Stimulated activated CD4-positive, alpha-beta T cell treated with anti-CD3 and anti-CD28 coated beads, Interleukin-2, amount 100 ng/mL, for 48 hours (primary cell): ENCODE data around the gene SNX14.
"Not testable (repeated sequence)": the region's sequence is repeated elsewhere in the genome, so short reads cannot be mapped to it uniquely, and the experiment has no call there.

ENCODE experiments used
- DNase-seq, 2 donors: peaks; one replicate each; pipeline ENCODE4 v3.0.0-alpha.2; 2020

SNX14 gene

DNA sequence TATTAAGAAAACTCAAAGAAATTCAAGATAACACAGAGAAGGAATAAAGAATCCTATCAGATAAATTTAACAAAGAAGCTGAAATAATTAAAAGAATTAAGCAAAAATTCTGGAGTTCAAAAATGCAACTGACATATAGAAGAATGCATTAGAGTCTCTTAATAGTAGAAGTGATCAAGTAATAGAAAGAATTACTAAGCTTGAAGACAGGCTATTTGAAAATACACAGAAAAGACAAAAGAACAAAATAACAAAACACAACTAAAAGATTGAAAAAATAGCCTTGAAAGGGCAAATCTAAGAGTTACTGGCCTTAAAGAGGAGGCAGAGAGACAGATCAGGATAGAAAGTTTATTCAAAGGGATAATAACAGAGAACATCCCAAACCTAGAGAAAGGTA is 12.1 kb downstream of the SNX14 start:
- no peak for DNase-seq

DNA sequence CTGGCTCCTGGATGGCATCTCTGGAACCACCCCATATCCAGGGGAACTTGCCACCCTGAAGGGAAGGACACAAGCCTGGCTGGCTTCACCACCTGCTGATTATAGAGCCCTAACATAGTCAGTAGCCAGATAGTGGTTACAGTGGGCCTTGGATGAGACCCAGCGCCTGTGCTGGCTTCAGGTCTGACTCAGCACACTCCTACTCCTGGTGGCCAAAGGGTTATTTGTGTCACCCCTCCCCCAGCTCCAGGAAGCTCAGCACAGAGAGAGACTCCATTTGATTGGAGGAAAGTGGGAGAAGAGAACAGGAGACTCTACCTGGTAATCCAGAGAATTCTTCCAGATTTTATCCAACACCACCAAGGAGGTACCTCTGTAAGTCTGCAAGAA is 12.8 kb downstream of the SNX14 start:
- DNase-seq: no peak

DNA sequence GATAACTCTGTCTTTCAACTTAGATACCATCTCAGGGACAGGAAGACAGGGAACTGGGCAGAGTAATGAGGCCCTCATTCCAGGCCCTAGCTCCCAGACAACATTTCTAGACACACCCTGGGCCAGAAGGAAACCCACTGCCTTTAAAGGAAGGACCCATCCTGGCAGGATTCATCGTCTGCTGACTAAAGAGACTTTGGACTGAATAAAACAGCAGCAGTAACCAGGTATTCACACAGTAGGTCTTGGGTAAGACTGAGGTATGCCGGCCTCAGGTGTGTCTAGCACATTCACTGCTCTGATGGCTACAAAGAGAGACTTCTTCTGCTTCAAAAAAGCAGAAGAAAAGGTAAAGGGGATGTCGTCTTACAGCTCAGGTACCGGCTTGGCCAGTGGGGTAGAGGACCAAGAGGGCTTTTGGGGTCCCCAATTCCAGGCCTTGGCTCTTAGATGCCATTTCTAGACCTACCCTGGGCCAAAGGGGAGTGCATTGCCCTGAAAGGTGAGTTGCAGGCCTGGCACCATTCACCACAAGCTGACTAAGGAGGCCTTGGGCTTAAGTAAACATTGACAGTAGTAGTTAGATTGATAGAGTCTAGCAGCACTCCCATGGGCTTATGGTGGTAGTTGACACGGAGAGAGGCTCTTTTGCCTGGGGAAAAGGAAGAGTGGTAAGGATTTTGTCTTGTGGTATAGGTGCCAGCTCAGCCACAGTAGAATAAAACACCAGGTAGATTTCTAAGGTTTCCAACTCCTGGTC is 13.4 kb downstream of the SNX14 start:
- no peak for DNase-seq

DNA sequence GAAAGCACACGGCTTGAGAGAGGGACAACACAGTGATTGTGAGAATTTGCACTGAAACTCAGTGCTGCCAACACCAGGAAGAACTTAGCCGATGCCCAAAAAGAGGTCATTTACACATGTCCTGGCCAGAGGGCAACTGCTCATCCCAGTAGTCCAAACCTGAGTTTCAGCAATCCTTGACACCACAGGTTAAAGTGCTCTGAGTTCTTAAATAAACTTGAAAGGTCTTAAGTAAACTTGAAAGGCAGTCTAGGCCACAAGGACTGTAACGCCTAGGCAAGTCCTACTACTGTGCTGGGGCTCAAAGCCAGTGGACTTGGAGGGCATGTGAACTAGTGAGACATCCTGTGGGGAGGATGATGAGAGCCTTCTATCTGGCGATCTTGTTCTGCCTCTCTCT is 14.1 kb downstream of the SNX14 start:
- DNase-seq: no peak

DNA sequence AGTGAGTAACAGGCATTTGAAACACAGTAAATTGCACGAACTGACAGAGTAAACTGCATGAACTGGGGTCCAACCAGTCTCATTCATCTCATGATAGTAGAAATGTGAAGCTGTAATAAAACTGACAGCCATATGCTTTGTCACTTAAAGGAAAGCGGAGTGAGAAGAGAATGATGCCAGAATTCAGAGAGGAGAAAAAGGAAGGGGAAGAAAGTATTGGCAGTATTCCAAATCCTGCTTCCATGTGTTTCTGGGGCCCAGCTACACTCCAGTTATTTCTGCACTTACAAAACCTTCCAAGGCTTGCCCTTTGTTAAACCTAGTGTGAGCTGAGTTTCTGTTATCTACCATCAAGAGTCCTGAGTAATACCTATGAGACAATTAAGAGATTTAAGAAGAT is 17.2 kb downstream of the SNX14 start:
- no peak for DNase-seq

DNA sequence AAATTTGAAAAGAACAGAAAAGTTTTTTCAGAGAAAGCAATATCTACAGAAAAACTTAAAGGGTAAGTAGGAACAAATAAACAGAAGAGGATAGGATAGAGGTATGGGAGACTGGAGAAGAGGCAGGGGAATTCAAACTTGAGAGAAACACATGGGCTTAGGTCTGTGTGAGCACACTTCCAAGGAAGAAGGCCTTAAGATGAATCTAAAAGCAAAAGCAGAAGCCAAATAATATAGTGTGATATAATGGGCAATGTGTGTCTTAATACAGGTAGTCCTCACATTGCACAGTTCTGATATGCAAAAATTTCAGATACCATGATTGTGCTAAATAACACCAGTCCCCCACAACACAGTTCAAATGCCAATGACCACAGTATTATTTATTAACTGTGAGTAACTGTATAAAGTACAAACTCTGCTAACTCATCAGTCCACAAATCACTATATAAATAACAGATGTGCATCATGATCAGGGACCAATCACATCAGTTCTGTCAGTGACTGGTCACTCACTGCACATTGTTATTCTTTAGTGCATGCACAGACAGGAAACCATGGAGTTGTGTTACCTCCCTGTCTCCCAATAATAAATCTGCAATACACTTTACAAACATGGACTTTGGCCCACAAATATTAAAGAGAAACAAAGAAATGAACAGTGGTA is 18.6 kb downstream of the SNX14 start:
- DNase-seq: no peak

DNA sequence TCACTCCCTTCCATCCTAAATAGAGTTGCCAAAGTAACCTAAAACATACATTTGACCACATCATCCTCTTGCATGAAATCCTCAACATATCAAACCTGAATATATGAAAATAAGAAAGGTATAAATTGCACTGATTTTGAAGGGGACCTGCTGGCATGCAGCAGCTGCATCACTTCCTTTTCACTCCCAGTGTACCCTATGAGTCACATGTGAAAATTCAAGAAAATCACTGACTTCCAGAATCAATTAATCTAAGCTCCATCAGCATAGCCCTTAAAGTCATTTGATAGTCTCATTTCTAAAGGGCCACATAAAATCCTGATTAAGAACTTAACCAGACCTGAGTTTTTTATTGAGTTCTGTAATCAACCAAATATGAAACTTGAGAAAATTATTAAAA is 24.3 kb downstream of the SNX14 start:
- no peak for DNase-seq

- DNase-seq: no peak
Observed at GRCh38 chr6:85568411-85568810, 25.2 kb downstream of the SNX14 start.

GRCh38 chr6:85565736-85566135 is 27.9 kb downstream of the SNX14 start:
- no peak for DNase-seq

GRCh38 chr6:85564223-85564622 is 29.4 kb downstream of the SNX14 start:
- not testable (repeated sequence) for DNase-seq

- DNase-seq: no peak
Observed at GRCh38 chr6:85561750-85562357, 31.8 kb downstream of the SNX14 start.

- DNase-seq: no peak
Observed at GRCh38 chr6:85556992-85557668, 36.5 kb downstream of the SNX14 start.

- no peak for DNase-seq
Observed at GRCh38 chr6:85552652-85553051, 41.0 kb downstream of the SNX14 start.

GRCh38 chr6:85551264-85551663 is 42.4 kb downstream of the SNX14 start:
- no peak for DNase-seq

DNA sequence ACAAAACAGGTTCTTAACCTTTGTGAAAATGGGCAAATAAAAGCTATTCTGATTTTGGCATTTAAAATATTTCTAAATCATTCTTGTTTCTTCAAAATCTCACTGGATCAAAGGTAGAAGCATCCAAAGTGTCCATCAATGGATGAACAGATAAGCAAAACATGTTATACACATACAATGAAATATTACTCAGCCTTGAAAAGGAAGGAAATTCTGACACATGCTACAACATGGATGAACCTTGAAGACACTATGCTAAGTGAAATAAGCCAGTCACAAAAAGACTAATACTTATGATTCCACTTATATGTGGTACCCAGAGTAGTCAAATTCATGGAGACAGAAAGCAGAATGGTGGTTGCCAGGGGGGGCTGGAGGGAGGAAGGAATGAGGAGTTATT is 45.9 kb downstream of the SNX14 start:
- DNase-seq: no peak

DNA sequence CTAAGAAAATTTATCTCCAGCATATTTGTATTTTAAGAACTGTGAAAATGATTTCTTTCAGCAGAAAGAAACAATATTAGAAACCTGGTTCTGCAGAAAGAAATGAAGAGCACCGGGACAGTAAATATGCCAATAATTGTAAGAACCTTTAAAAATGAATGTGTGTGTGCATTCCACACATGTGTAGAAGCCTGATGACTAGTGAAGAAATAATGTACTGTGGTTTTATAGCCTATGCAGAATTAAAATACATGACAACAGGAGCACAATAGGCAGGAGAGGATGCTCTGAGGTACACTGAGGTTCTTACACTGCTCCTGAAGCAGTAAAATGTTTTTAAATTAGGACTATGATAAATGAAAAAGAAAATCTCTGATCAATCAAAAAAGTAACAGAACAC is 48.9 kb downstream of the SNX14 start:
- no peak for DNase-seq

GRCh38 chr6:85537055-85537494 is 56.6 kb downstream of the SNX14 start:
- DNase-seq: no peak

GRCh38 chr6:85524281-85524680 is 69.4 kb downstream of the SNX14 start:
- DNase-seq: not testable (repeated sequence)

DNA sequence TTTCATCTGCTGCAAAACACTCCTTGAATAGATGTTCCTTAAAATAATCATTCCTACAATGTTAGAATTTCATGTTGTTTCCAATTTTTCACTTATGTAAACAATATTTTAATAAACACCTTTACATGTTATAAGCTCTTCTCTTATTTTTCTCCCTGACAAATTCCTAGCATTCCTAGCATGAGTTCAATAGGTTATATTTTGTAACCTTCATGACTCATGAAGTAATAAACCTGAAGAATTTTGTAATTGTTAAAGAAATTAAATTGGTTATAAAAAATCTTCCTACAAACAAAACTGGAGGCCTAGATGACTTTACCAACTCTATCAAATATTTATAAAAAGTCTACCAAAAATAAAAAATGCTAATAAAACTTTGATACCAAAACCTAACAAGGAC is 77.5 kb downstream of the SNX14 start:
- no peak for DNase-seq

GRCh38 chr6:85506441-85507093 is 87.1 kb downstream of the SNX14 start:
- DNase-seq: no peak

- no peak for DNase-seq
Observed at GRCh38 chr6:85498596-85499258, 94.9 kb downstream of the SNX14 start.

DNA sequence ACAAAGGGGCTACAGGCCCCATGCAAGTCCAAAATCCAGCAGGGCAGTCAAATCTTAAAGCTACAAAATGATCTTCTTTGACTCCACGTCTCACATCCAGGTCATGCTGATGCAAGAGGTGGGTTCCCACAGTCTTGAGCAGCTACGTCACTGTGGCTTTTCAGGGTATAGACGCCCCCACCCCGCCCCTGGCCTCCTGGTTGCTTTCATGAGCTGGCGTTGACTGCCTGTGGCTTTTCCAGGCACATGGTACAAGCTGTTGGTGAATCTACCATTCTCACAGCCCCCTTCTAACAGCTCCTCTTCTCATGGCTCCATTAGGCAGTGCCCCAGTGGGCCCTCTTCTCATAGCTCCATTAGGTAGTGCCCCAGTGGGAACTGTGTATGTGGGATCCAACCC is 96.8 kb downstream of the SNX14 start:
- DNase-seq: no peak
